ENCODE data around the gene AFF3. TPM values are rescaled to one million over a fixed set of nuclear protein-coding genes. Genes with fewer than 3 reads are reported as not detected.

The AFF3 gene
- total RNA-seq, 1 experiment from 2014 or later: 0.61 TPM

- H3K4me1 ChIP-seq (ENCODE audit: control insufficient read depth in 1 of 2, insufficient read depth in 2 of 2, low read length in 2 of 2): no peaks in the 10 kb centered on the region
- intact Hi-C loops (cut with micrococcal nuclease): no loop called here
- H3K9me2 ChIP-seq (ENCODE audit: insufficient read depth): no peaks in the 10 kb centered on the region
- no TSS peak for BruUV-seq (replicated peaks)
- H3K4me2 ChIP-seq (ENCODE audit: low read length): no peak overlapping the region
- ChIA-PET POLR2A (no interaction called here), RAD21 (ENCODE audit: low non-redundant PET in 1 of 2, low total read pairs in 2 of 2, uncharacterized antibody in 2 of 2, unreplicated experiment in 2 of 2) (no interaction called here), CTCF (no interaction called here)
- no peaks in the 10 kb centered on the region for H4K20me1 ChIP-seq (ENCODE audit: insufficient read depth)
- H3K4me3 ChIP-seq (replicated peaks in 1 of 2; ENCODE audit: low read depth in 1 of 2, low read length in 2 of 2): no peak overlapping the region
- H3K9me3 ChIP-seq (ENCODE audit: control insufficient read depth in 1 of 2, insufficient read depth in 1 of 2, low read depth in 1 of 2, low read length in 2 of 2): no peaks in the 10 kb centered on the region
- peaks cover 70% of the 10 kb centered on the region for H3K27me3 ChIP-seq (ENCODE audit: insufficient read depth, low read length)
- H3K9ac ChIP-seq (ENCODE audit: low read length): no peak overlapping the region
- ATAC-seq (no peak), DNase-seq (ENCODE audit: low read depth, low spot score) (no peak)
- no peaks in the 10 kb centered on the region for H3K79me2 ChIP-seq (ENCODE audit: insufficient read depth, low read length)
- H3K27ac ChIP-seq (ENCODE audit: low read depth, low read length): no peak overlapping the region
- H2AFZ ChIP-seq (ENCODE audit: low read depth, low read length, poor library complexity, severe bottlenecking): no peak overlapping the region
- H3K36me3 ChIP-seq (ENCODE audit: control insufficient read depth in 1 of 2, insufficient read depth in 2 of 2, low read length in 2 of 2): no peaks in the 10 kb centered on the region
- TF ChIP-seq CEBPB (IDR thresholded peaks at IDR 0.05; ENCODE audit: low read depth) (no peak), MAX (IDR thresholded peaks at IDR 0.05) (no peak), ZFX (IDR thresholded peaks at IDR 0.05) (no peak), TCF7L2 (IDR thresholded peaks at IDR 0.05; ENCODE audit: borderline replicate concordance, extremely low read depth, insufficient read depth, insufficient read length) (no peak), CBX3 (IDR thresholded peaks at IDR 0.05; ENCODE audit: low read depth) (no peak), SIN3A (IDR thresholded peaks at IDR 0.05; ENCODE audit: low read depth) (no peak), ZNF274 (IDR thresholded peaks at IDR 0.05; ENCODE audit: low read depth, low read length) (no peak), POLR2A (IDR thresholded peaks at IDR 0.05; ENCODE audit: borderline replicate concordance, extremely low read depth, insufficient read depth, insufficient read length) (no peak), SP1 (IDR thresholded peaks at IDR 0.05; ENCODE audit: low read depth) (no peak), YY1 (IDR thresholded peaks at IDR 0.05; ENCODE audit: extremely low read depth, insufficient replicate concordance, low read depth, low read length) (no peak), JUND (IDR thresholded peaks at IDR 0.05) (no peak), FOSL1 (IDR thresholded peaks at IDR 0.05; ENCODE audit: low read depth) (no peak)
Observed at GRCh38 chr2:99886418-99886817, 256.0 kb downstream of the AFF3 start.

- Histone ChIP-seq H3K4me1 (ENCODE audit: control insufficient read depth in 1 of 2, insufficient read depth in 2 of 2, low read length in 2 of 2) (no peaks in the 10 kb centered on the region), H3K9ac (ENCODE audit: low read length) (no peak overlapping the region), H3K4me2 (ENCODE audit: low read length) (no peak overlapping the region), H3K79me2 (ENCODE audit: insufficient read depth, low read length) (no peaks in the 10 kb centered on the region), H2AFZ (ENCODE audit: low read depth, low read length, poor library complexity, severe bottlenecking) (no peak overlapping the region), H3K9me3 (ENCODE audit: control insufficient read depth in 1 of 2, insufficient read depth in 1 of 2, low read depth in 1 of 2, low read length in 2 of 2) (no peaks in the 10 kb centered on the region), H3K27ac (ENCODE audit: low read depth, low read length) (no peak overlapping the region), H3K36me3 (ENCODE audit: control insufficient read depth in 1 of 2, insufficient read depth in 2 of 2, low read length in 2 of 2) (no peaks in the 10 kb centered on the region), H3K9me2 (ENCODE audit: insufficient read depth) (no peaks in the 10 kb centered on the region), H3K27me3 (ENCODE audit: insufficient read depth, low read length) (peaks cover 88% of the 10 kb centered on the region), H4K20me1 (ENCODE audit: insufficient read depth) (no peaks in the 10 kb centered on the region), H3K4me3 (replicated peaks in 1 of 2; ENCODE audit: low read depth in 1 of 2, low read length in 2 of 2) (no peak overlapping the region)
- ChIA-PET CTCF (no interaction called here), POLR2A (no interaction called here), RAD21 (ENCODE audit: low non-redundant PET in 1 of 2, low total read pairs in 2 of 2, uncharacterized antibody in 2 of 2, unreplicated experiment in 2 of 2) (no interaction called here)
- ATAC-seq (no peak), DNase-seq (ENCODE audit: low read depth, low spot score) (no peak)
- no TSS peak for BruUV-seq (replicated peaks)
- intact Hi-C loops (cut with micrococcal nuclease): no loop called here
- TF ChIP-seq RAD21 (IDR thresholded peaks at IDR 0.05; ENCODE audit: low read depth): no peak
- TF ChIP-seq EZH2 (IDR thresholded peaks at IDR 0.05): no peak
- no peak for TF ChIP-seq ATF3 (IDR thresholded peaks at IDR 0.05)
- TF ChIP-seq SIN3A (IDR thresholded peaks at IDR 0.05; ENCODE audit: low read depth): no peak
- TF ChIP-seq ZBTB33 (IDR thresholded peaks at IDR 0.05; ENCODE audit: extremely low read depth, insufficient replicate concordance, low read length): no peak
- TF ChIP-seq REST (IDR thresholded peaks at IDR 0.05; ENCODE audit: low read depth): no peak
Observed at GRCh38 chr2:99883358-99883757, 259.0 kb downstream of the AFF3 start.

Measured in HCT116 (cell line).